ENCODE data around the gene GBE1. TPM values are rescaled to one million over a fixed set of nuclear protein-coding genes. Genes with fewer than 3 reads are reported as not detected.

The GBE1 gene
- total RNA-seq, 1 donor from 2014 or later: 25.0 TPM

DNA sequence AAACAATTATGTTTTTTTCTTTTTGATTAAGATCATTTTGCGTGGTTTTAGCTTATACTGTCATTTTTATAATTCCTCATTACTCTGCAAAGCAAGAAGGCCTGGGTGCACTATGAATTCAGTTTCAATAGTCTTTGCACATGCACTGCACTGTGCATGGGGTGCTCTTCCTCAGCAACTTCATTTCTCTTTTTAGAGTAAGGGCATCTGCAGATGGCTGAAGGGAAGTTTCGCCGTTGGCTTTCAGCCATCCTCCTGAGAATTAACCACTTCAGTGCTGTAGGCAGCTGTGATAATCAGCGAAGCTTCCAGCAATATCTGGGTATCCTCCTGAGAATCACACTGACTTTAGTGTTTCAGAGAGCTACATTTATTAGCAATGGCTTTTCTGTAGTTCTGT is 284.8 kb downstream of the GBE1 start:
- Histone ChIP-seq H3K4me1 (no peaks in the 10 kb centered on the region), H3K4me3 (no peak overlapping the region), H3K36me3 (no peaks in the 10 kb centered on the region), H3K27ac (no peak overlapping the region), H3K27me3 (no peaks in the 10 kb centered on the region), H3K9me3 (no peaks in the 10 kb centered on the region)
- intact Hi-C loops (cut with DNase I): no loop called here
- TF ChIP-seq POLR2A (IDR thresholded peaks at IDR 0.05) (no peak), POLR2AphosphoS5 (IDR thresholded peaks at IDR 0.05; ENCODE audit: insufficient read depth in 1 of 2, low read depth in 1 of 2) (no peak)
- TF ChIP-seq, protein P1, sequence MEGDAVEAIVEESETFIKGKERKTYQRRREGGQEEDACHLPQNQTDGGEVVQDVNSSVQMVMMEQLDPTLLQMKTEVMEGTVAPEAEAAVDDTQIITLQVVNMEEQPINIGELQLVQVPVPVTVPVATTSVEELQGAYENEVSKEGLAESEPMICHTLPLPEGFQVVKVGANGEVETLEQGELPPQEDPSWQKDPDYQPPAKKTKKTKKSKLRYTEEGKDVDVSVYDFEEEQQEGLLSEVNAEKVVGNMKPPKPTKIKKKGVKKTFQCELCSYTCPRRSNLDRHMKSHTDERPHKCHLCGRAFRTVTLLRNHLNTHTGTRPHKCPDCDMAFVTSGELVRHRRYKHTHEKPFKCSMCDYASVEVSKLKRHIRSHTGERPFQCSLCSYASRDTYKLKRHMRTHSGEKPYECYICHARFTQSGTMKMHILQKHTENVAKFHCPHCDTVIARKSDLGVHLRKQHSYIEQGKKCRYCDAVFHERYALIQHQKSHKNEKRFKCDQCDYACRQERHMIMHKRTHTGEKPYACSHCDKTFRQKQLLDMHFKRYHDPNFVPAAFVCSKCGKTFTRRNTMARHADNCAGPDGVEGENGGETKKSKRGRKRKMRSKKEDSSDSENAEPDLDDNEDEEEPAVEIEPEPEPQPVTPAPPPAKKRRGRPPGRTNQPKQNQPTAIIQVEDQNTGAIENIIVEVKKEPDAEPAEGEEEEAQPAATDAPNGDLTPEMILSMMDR (IDR thresholded peaks at IDR 0.05): no peak
- DNase-seq (ENCODE audit: extremely low spot score in 2 of 2): no peak

DNA sequence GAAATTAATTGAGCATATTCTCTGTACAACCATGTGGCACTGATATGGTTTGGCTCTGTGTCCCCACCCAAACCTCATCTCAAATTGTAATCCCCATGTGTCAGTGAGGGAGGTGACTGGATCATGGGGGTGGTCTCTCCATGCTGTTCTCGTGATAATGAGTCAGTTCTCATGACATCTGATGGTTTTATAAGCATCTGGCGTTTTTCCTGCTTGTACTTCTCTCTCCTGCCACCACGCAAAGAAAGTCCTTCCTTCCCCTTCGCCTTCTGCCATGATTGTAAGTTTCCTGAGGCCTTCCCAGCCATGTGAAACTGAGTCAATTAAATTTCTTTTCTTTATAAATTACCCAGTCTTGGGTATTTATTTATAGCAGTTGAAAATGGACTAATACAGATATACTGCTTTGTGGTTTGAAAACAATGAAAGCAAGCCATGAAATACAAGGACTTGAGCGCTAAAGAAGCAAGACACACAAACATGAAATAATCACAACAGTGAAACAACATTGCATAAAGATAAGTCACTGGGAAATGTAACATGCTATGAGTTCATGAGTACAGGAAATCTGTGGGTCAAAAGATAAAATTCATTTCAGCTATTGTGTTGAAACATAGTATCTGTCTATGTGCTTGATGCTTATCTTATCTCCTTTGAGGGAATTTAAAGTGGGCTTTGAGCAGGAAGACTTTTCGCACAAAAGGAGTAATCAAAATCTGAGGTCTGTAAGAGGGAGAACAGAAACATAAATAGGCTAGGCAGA is 288.7 kb downstream of the GBE1 start:
- H3K27ac ChIP-seq: no peak overlapping the region
- intact Hi-C loops (cut with DNase I): no loop called here

DNA sequence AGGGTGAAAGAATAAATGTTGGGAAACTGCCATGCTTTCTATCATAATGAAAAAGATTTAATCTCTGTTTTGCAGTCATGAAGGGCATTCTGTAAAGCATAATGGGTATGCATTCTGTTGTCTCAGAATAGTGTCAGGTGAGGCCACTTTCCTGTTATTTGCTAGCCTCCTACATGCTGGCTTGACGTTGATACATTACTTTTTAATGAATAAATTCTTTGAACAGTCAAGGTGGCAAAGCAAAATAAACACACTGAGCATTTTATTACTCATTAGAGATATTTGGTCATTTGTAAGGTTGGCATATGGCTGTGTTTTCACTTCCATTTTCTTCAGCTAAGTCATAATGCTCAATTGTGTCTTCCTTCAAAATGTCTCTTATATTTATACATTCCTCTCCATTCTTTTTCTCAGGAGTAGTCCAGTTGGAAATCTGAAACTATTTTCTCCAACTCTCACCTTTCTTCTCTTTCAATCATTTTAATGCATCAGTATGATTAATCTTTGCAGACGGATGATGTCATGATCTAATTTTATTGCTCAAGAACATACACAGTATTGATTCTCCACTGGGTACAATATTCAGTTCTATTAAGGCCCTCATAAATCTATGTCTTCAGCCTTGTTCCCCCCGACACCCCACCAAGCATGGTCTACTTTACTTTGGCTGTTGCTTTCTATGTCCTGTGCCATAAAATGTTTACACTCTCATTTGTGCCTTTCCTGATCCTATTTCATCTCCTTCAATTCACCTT is 290.7 kb downstream of the GBE1 start:
- Histone ChIP-seq H3K4me3 (no peak overlapping the region), H3K4me1 (no peaks in the 10 kb centered on the region), H3K27me3 (no peaks in the 10 kb centered on the region), H3K27ac (no peak overlapping the region), H3K9me3 (no peaks in the 10 kb centered on the region), H3K36me3 (no peaks in the 10 kb centered on the region)
- TF ChIP-seq, protein P1 (IDR thresholded peaks at IDR 0.05): no peak
- TF ChIP-seq POLR2AphosphoS5 (IDR thresholded peaks at IDR 0.05; ENCODE audit: insufficient read depth in 1 of 2, low read depth in 1 of 2) (no peak), POLR2A (IDR thresholded peaks at IDR 0.05) (no peak)
- no peak for DNase-seq (ENCODE audit: extremely low spot score in 2 of 2)
- intact Hi-C loops (cut with DNase I): no loop called here

More for the DNA sequence above, 288.7 kb downstream of the GBE1 start:
- H3K36me3 ChIP-seq: no peaks in the 10 kb centered on the region
- DNase-seq (ENCODE audit: extremely low spot score in 2 of 2): no peak
- no peaks in the 10 kb centered on the region for H3K4me1 ChIP-seq
- TF ChIP-seq POLR2A (IDR thresholded peaks at IDR 0.05) (no peak), POLR2AphosphoS5 (IDR thresholded peaks at IDR 0.05; ENCODE audit: insufficient read depth in 1 of 2, low read depth in 1 of 2) (no peak)
- TF ChIP-seq, protein P1 (IDR thresholded peaks at IDR 0.05): no peak
- H3K9me3 ChIP-seq: no peaks in the 10 kb centered on the region
- H3K27me3 ChIP-seq: no peaks in the 10 kb centered on the region
- no peak overlapping the region for H3K4me3 ChIP-seq

DNA sequence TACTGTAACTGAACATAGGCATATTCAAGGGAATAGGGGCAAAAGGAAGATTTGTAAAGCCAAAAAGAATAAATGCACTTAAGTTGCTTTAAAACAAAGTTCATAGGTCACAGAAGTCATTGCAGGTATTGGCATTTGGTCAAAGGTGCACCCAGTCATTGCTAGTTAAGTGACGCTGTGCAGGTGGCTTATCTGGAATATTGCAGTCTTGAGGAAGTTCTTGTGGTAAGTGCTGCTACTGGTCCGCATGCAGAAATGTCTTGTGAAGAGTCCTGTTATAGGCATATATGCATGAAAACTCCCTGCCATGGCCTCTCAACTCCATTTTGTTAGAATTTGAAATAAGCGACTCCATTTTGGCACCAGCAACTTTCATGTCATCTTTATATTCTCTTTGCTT is 293.1 kb downstream of the GBE1 start:
- intact Hi-C loops (cut with DNase I): no loop called here
- H3K27ac ChIP-seq: no peak overlapping the region
- TF ChIP-seq POLR2AphosphoS5 (IDR thresholded peaks at IDR 0.05; ENCODE audit: insufficient read depth in 1 of 2, low read depth in 1 of 2): no peak
- no peaks in the 10 kb centered on the region for H3K36me3 ChIP-seq
- H3K4me3 ChIP-seq: no peak overlapping the region
- DNase-seq (ENCODE audit: extremely low spot score in 2 of 2): no peak
- H3K4me1 ChIP-seq: no peaks in the 10 kb centered on the region
- no peaks in the 10 kb centered on the region for H3K27me3 ChIP-seq
- no peaks in the 10 kb centered on the region for H3K9me3 ChIP-seq

DNA sequence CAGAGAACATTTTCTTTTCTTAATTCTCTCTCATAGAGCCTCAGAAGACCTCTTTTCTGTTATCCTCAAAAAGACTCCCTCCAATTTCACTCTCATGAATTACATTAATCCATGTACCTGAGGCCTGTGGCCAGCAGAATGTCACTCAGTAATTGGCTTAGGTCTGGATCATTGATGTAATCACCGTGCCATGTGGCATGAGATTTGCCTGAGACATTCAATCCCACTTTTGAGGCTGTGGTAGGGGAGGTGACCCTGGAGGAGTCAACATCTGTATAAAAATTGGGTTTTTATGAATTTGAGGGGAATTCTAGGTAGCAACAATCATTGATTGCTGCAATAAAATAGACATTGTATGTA is 295.3 kb downstream of the GBE1 start:
- H3K27ac ChIP-seq: no peak overlapping the region
- no peaks in the 10 kb centered on the region for H3K27me3 ChIP-seq
- DNase-seq (ENCODE audit: extremely low spot score in 2 of 2): no peak
- no peaks in the 10 kb centered on the region for H3K4me1 ChIP-seq
- no peaks in the 10 kb centered on the region for H3K9me3 ChIP-seq
- intact Hi-C loops (cut with DNase I): no loop called here
- TF ChIP-seq, protein P1 (IDR thresholded peaks at IDR 0.05): no peak
- TF ChIP-seq POLR2A (IDR thresholded peaks at IDR 0.05): no peak
- TF ChIP-seq POLR2AphosphoS5 (IDR thresholded peaks at IDR 0.05; ENCODE audit: insufficient read depth in 1 of 2, low read depth in 1 of 2): no peak
- H3K4me3 ChIP-seq: no peak overlapping the region
- no peaks in the 10 kb centered on the region for H3K36me3 ChIP-seq

Data from vagina (tissue), 2 donors.